ENCODE data around the gene MRM3.

MRM3 gene

GRCh38 chr17:743139-743538 is 39.0 kb upstream of the MRM3 start:
- Histone ChIP-seq H3K27me3 (ENCODE audit: control insufficient read depth, low read length) (no peaks in the 10 kb centered on the region), H3F3A (ENCODE audit: control insufficient read depth, insufficient read depth) (peaks cover 9% of the 10 kb centered on the region), H3K9me2 (replicated peaks; ENCODE audit: control insufficient read depth, low read length) (no peaks in the 10 kb centered on the region), H4K20me1 (ENCODE audit: control insufficient read depth, insufficient read depth, low read depth, low read length) (peaks cover 14% of the 10 kb centered on the region), H3K27ac (ENCODE audit: low read depth, low read length) (no peak overlapping the region), H3K36me3 (ENCODE audit: control insufficient read depth, low read length) (peaks cover 88% of the 10 kb centered on the region), H3K4me2 (ENCODE audit: low read length) (no peak overlapping the region), H3K4me3 (ENCODE audit: low read length) (no peak overlapping the region), H3K9me3 (ENCODE audit: control insufficient read depth, insufficient read depth, low read length) (no peaks in the 10 kb centered on the region), H3K4me1 (ENCODE audit: control insufficient read depth, low read length) (peaks cover 16% of the 10 kb centered on the region), H3K79me2 (ENCODE audit: control insufficient read depth, low read length) (peaks cover 89% of the 10 kb centered on the region)
- TF ChIP-seq CTCF (IDR thresholded peaks at IDR 0.05; ENCODE audit: low read depth, low read length, poor library complexity, severe bottlenecking) (no peak), EZH2phosphoT487 (IDR thresholded peaks at IDR 0.05; ENCODE audit: borderline replicate concordance, low read length) (no peak)

GRCh38 chr17:744937-745336 is 37.2 kb upstream of the MRM3 start:
- Histone ChIP-seq H3K4me1 (ENCODE audit: control insufficient read depth, low read length) (peaks cover 22% of the 10 kb centered on the region), H3K79me2 (ENCODE audit: control insufficient read depth, low read length) (peaks cover 96% of the 10 kb centered on the region), H3F3A (ENCODE audit: control insufficient read depth, insufficient read depth) (peaks cover 9% of the 10 kb centered on the region), H3K9me3 (ENCODE audit: control insufficient read depth, insufficient read depth, low read length) (no peaks in the 10 kb centered on the region), H3K27me3 (ENCODE audit: control insufficient read depth, low read length) (no peaks in the 10 kb centered on the region), H4K20me1 (ENCODE audit: control insufficient read depth, insufficient read depth, low read depth, low read length) (peaks cover 16% of the 10 kb centered on the region), H3K4me3 (ENCODE audit: low read length) (no peak overlapping the region), H3K36me3 (ENCODE audit: control insufficient read depth, low read length) (peaks cover 95% of the 10 kb centered on the region), H3K9me2 (replicated peaks; ENCODE audit: control insufficient read depth, low read length) (no peaks in the 10 kb centered on the region), H3K27ac (ENCODE audit: low read depth, low read length) (no peak overlapping the region), H3K4me2 (ENCODE audit: low read length) (no peak overlapping the region)
- TF ChIP-seq CTCF (IDR thresholded peaks at IDR 0.05; ENCODE audit: low read depth, low read length, poor library complexity, severe bottlenecking): no peak
- TF ChIP-seq EZH2phosphoT487 (IDR thresholded peaks at IDR 0.05; ENCODE audit: borderline replicate concordance, low read length): no peak

GRCh38 chr17:745406-745805 is 36.7 kb upstream of the MRM3 start:
- H3K9me3 ChIP-seq (ENCODE audit: control insufficient read depth, insufficient read depth, low read length): no peaks in the 10 kb centered on the region
- H3K27me3 ChIP-seq (ENCODE audit: control insufficient read depth, low read length): no peaks in the 10 kb centered on the region
- H3F3A ChIP-seq (ENCODE audit: control insufficient read depth, insufficient read depth): peaks cover 9% of the 10 kb centered on the region
- H3K4me2 ChIP-seq (ENCODE audit: low read length): no peak overlapping the region
- H3K9me2 ChIP-seq (replicated peaks; ENCODE audit: control insufficient read depth, low read length): no peaks in the 10 kb centered on the region
- no peak for TF ChIP-seq CTCF (IDR thresholded peaks at IDR 0.05; ENCODE audit: low read depth, low read length, poor library complexity, severe bottlenecking)
- TF ChIP-seq EZH2phosphoT487 (IDR thresholded peaks at IDR 0.05; ENCODE audit: borderline replicate concordance, low read length): no peak
- no peak overlapping the region for H3K4me3 ChIP-seq (ENCODE audit: low read length)
- no peak overlapping the region for H3K27ac ChIP-seq (ENCODE audit: low read depth, low read length)
- peaks cover 95% of the 10 kb centered on the region for H3K36me3 ChIP-seq (ENCODE audit: control insufficient read depth, low read length)
- H4K20me1 ChIP-seq (ENCODE audit: control insufficient read depth, insufficient read depth, low read depth, low read length): peaks cover 21% of the 10 kb centered on the region
- H3K79me2 ChIP-seq (ENCODE audit: control insufficient read depth, low read length): peaks cover 96% of the 10 kb centered on the region
- peaks cover 22% of the 10 kb centered on the region for H3K4me1 ChIP-seq (ENCODE audit: control insufficient read depth, low read length)

All from DOHH2 (cell line).